NCI-H1092 (cell line): ENCODE measurements around the gene KRT36.

ENCODE experiments used
- DNase-seq: peaks from one replicate; lab custom pipeline; 2025; lab: John Stamatoyannopoulos, UW

KRT36 gene

DNA sequence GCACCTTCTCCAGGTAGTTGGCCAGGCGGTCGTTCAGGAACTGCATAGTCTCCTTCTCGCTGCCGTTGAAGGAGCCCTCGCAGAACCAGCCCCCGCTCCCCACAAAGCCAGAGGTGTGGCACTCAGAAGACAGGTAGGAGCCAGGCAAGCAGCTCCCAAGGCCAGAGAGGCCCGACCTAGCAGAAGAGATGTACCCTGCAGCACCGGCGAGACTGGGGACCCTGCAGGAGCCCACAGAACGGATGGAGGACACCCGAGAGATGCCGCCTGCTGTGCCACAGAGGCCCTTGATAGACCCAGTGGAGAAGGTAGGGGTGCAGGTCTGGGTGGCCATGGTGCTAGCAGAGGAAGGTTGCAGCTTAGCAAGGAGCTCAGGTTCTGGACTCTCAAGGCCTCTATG is at the start of gene KRT36:
TSS of gene KRT36 (minus strand) at position 380 of the 400 bp plus-strand sequence. CDS start at position 334, 46 bp downstream.
- DNase-seq: no peak

GRCh38 chr17:41539071-41539492 is 49.4 kb upstream of the KRT36 start:
- no peak for DNase-seq

- DNase-seq: no peak
Measured at GRCh38 chr17:41538565-41538991, 48.9 kb upstream of the KRT36 start.

DNA sequence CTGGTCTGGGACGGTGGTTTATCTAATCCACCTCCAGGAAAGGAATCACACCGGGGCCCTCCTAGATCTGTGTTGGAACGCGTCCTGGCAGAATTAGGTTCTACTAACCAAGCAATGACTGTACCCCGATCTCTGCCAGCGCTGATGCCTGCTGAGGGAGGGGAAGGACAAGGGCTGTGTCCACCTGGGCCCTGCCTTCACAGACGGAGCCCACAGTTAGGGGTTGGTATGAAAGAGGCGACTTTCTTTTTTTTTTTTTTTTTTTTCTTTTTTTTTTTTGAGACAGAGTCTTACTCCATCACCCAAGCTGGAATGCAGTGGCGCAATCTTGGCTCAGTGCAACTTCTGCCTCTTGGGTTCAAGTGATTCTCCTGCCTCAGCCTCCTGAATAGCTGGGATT is 48.3 kb upstream of the KRT36 start:
- no peak for DNase-seq

- DNase-seq: no peak
Measured at GRCh38 chr17:41537614-41537954, 47.9 kb upstream of the KRT36 start.

- no peak for DNase-seq
Measured at GRCh38 chr17:41536741-41537613, 47.3 kb upstream of the KRT36 start.

DNA sequence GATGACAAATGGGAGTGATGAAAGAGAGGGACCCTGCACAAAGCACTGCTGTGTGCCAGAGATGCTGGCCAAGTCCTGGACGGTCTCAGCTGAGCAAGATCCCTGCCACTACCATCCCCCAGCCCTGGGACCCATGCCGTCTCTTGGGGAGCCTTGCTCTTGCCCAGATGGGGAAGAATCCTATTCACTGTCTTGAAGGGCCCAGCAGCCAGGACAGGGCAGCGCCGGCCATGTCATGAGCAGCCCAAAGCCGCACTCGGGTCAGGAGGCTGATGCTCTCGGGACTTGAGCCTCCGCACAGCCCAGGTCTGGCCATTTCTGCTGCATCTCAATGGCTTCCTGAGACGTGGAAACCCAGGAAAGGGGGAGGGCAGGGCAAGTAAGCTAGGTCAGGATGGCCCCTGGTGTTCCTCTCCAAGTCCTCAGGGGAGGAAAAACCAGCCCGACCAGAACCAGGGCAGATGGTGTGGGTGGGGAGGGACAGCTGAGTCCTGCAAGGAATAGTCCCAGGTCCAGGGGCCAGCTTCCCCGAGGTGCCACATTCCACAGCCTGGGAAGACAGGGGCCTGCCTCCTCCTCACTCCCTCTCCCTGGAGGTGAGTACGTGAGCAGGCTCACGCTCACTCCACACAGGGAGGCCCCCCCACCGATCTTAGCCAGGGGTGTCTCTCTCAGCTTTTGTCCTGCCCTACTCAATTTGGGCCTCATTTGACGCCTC is 46.2 kb upstream of the KRT36 start:
- no peak for DNase-seq

GRCh38 chr17:41534899-41535546 is 45.3 kb upstream of the KRT36 start:
- no peak for DNase-seq

DNA sequence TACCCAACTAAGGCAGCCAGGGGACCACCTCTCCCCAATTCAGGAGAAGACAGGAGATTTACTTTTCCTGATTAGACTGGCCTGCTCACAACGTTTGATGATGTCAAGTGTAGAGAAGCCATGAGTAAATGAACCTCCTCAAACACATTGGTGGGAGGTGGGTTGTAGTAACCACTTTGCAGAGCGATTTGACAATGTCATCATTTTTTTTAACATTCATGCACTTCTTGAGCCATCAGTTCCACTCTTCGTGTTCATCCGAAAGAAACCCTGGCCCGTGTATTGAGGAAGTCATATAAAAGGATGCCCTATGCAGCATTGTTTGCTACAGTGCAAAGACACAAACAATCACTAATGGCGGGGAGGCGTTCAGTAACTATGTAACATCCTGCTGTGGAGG is 43.9 kb upstream of the KRT36 start:
- no peak for DNase-seq

DNA sequence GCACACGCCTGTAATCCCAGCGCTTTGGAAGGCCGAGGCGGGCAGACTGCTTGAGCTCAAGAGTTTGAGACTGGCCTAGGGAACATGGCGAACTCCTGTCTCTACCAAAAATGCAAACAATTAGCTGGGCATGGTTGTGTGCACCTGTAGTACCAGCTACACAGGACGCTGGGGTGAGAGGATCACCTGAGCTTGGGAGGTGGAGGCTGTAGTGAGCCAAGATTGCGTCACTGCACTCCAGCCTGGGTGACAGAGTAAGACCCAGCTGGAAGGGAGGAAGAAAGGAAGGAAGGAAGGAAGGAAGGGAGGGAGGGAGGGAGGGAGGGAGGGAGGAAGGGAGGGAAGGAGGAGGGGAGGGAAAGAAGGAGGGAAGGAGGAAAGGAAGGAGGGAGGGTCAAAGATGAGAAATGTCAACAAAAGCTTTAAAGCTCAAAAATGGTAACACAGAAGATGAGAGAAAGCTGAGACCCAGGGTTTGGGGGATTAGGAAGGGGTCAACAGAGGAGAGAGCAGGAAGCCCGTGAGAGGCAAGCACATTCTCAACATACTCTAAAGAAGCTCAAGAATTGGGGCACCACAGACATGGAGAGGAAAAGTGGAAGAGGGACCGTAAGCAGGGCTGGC is 43.3 kb upstream of the KRT36 start:
- no peak for DNase-seq

- no peak for DNase-seq
Measured at GRCh38 chr17:41531993-41532392, 42.3 kb upstream of the KRT36 start.

GRCh38 chr17:41530062-41531048 is 40.6 kb upstream of the KRT36 start:
- DNase-seq: no peak

DNA sequence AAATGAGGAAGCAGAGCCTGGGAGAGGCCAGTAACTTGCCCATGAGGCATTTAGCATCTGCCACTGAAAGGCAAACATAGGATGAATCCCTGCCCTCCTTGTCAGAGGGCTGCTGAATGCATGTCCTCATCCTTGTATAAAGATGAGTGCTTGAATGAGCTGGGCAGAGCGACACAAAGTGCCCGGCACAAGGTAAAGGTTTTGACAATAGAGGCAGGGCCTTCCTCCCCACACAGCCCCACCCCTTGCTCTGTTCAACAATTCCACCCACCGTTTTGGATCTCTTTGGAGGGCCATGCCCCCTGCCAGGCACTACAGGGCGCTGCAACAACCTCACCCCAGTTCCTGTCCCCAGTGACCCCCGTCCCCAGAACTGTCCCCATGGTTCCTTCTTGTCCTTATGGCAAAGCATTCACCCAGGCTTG is 39.8 kb upstream of the KRT36 start:
- DNase-seq: no peak

DNA sequence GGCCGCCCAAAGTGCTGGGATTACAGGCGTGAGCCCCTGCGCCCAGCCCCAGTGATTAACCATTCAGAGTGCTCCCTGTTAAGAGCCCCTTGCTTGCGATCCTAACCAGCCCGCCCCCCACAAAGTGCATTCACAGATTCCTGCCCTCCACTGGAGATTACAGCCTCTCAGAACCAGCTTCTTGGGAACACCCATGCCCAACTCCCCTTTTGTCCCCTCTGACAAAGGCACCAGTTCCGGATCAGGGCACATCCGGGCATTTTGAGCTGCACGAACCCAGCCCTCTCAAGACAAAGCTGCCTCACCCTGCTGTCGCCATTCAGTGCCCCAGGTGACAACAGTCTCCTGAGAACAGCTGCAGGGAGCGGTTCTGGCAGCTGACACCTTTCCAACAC is 39.2 kb upstream of the KRT36 start:
- no peak for DNase-seq

- DNase-seq: no peak
Measured at GRCh38 chr17:41527063-41528023, 37.6 kb upstream of the KRT36 start.

DNA sequence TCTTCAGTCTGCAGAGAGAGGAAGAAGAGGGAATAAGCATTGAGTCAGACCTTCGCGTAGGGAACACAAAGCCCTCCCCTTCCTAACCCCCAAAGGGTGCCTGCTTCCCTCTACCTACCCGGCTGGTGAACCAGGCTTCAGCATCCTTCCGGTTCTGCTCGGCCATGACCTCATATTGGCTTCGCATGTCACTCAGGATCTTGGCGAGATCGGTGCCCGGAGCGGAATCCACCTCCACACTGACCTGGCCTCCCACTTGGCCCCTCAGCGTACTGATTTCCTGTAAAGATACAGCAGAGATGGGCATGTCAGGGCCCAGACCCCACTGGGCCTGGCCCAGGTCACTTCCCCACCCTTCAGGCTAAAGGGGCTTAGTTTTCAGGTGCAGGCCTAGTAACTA is 34.6 kb upstream of the KRT36 start:
- DNase-seq: no peak

DNA sequence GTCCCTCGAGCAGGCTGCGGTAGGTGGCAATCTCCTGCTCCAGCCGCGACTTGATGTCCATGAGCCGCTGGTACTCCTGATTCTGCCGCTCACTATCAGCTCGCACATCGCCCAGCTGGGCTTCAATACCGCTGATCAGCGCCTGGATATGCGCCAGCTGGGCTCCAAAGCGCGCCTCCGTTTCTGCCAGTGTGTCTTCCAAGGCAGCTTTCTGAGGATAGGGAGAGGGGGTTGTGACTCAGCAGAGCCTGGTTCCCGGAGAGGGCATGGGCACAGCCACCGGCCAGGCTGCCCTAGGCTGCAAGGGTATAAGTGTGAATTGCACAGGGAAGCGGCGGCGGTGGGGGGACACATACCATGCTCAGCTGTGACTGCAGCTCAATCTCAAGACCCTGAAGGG is 34.1 kb upstream of the KRT36 start:
- no peak for DNase-seq

DNA sequence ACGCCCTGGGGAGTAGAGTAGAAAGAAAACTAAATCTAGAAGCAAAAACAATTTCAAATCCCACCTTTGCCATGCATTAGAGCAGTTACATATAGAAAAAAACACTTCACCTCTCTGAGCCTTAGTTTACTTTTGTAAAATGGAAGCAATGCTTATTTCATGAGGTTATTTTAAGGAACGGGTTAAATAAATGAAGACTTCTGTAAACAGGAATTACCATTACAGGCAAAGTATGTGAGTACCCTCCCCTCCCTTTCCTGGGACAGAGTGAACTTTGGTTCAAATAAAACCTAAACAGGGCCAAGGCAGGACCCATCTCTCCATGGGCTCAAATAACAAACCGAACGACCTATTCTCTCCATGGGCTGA is 33.5 kb upstream of the KRT36 start:
- no peak for DNase-seq

DNA sequence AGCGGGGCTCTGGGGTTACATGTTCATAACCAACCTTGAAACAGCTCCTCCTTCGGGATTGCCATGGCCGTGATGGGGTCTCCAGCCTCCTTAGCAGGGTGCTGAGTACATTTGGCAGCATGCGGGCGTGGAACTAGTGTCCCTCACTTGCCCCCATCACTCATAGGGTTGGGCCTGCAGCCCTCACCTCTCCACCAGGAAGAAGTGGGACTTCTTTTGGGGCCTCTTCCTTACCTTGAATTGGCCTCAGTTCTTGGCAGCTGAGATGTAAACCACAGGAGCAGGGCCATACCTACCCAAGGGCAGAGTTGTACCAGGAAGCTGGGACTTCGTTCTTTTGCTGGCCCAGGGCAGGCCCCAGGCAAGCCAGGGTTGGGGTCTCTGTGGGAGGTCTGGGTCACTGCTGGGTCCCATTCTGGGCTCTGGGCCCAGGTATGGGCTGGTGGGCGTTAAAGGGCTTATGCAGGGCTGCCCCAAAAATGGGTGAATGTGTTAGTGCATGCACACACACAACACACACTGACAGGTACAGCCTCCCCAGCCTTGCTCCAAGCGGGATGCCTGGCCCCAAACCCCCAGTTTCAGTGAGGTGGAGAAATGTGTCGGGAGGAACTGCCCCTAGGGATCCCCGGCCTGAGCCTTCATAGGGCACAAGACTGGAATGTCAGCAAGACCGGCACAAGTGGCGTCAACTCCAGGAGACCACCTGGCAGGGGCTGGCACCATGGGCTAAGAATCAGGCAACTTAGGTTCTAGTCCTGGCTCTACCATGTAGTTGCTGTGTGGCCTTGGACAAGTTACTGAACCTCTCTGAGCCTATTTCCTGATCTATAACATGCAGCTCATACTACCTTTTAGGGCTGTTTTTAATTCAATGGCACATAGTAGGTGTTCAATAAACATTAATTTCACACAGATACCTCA is 32.9 kb upstream of the KRT36 start:
- DNase-seq: no peak
